Hindlimb muscle (tissue), 1 donor: ENCODE results near the gene DOCK4. TPM values are rescaled to one million over a fixed set of nuclear protein-coding genes. Genes with fewer than 3 reads are reported as not detected.

Source experiments
- DNase-seq: peaks from one replicate; pipeline ENCODE4 v3.0.0-alpha.2; 2013
- polyA plus RNA-seq: library from polyadenylated mRNA; unstranded; fragments of 120-200 nt; gene quantifications from one replicate; pipeline ENCODE4 v1.2.1, GENCODE V29; 2013; ENCODE audit not compliant: insufficient read length

DOCK4 gene
- polyA plus RNA-seq, 1 donor, result 10.6 TPM

GRCh38 chr7:111796671-111797070, 409.5 kb downstream of the DOCK4 start:
- no peak for DNase-seq

- no peak for DNase-seq
Observed at GRCh38 chr7:111789870-111790269, 416.3 kb downstream of the DOCK4 start.

GRCh38 chr7:111789048-111789320, 417.2 kb downstream of the DOCK4 start:
- no peak for DNase-seq

GRCh38 chr7:111788286-111789047, 417.7 kb downstream of the DOCK4 start:
- no peak for DNase-seq

- no peak for DNase-seq
Observed at GRCh38 chr7:111787741-111788140, 418.5 kb downstream of the DOCK4 start.

GRCh38 chr7:111787099-111787498, 419.1 kb downstream of the DOCK4 start:
- DNase-seq, result no peak

- no peak for DNase-seq
Observed at GRCh38 chr7:111785076-111785475, 421.1 kb downstream of the DOCK4 start.

GRCh38 chr7:111784296-111784695, 421.9 kb downstream of the DOCK4 start:
- no peak for DNase-seq

- DNase-seq, result no peak
Observed at GRCh38 chr7:111783854-111784253, 422.3 kb downstream of the DOCK4 start.

- no peak for DNase-seq
Observed at GRCh38 chr7:111780527-111780926, 425.7 kb downstream of the DOCK4 start.

- DNase-seq, result no peak
Observed at GRCh38 chr7:111775206-111775605, 431.0 kb downstream of the DOCK4 start.

GRCh38 chr7:111772716-111773115, 433.5 kb downstream of the DOCK4 start:
- DNase-seq, result no peak

- no peak for DNase-seq
Observed at GRCh38 chr7:111771638-111772037, 434.6 kb downstream of the DOCK4 start.

GRCh38 chr7:111770116-111770515, 436.1 kb downstream of the DOCK4 start:
- no peak for DNase-seq

- peak; percentile 32 for DNase-seq
Observed at GRCh38 chr7:111765751-111766643, 440.2 kb downstream of the DOCK4 start.

- DNase-seq, result no peak
Observed at GRCh38 chr7:111763221-111763801, 442.9 kb downstream of the DOCK4 start.

GRCh38 chr7:111762799-111763198, 443.4 kb downstream of the DOCK4 start:
- DNase-seq, result no peak

GRCh38 chr7:111762211-111762610, 444.0 kb downstream of the DOCK4 start:
- DNase-seq, result no peak

GRCh38 chr7:111760043-111760442, 446.2 kb downstream of the DOCK4 start:
- DNase-seq, result no peak

- no peak for DNase-seq
Observed at GRCh38 chr7:111758332-111758731, 447.9 kb downstream of the DOCK4 start.

GRCh38 chr7:111756687-111757178, 449.5 kb downstream of the DOCK4 start:
- DNase-seq, result peak; percentile 30

- DNase-seq, result no peak
Observed at GRCh38 chr7:111755383-111755782, 450.8 kb downstream of the DOCK4 start.

GRCh38 chr7:111753968-111754367, 452.2 kb downstream of the DOCK4 start:
- DNase-seq, result no peak
